Measurements from ENCODE around the gene LGR5. TPM values are rescaled to one million over a fixed set of nuclear protein-coding genes. Genes with fewer than 3 reads are reported as not detected.

LGR5 gene
- polyA plus RNA-seq, 1 donor (not counting 4 experiments of a cell fraction or from before 2014, with no cell fraction given): 0.05 TPM

- DNase-seq (ENCODE audit: low read depth, low spot score): peak; percentile 53
- no peak overlapping the region for H2AFZ ChIP-seq (ENCODE audit: control insufficient read depth, low read length)
These were observed 117.3 kb downstream of the LGR5 start for GRCh38 chr12:71556875-71557274.

DNA sequence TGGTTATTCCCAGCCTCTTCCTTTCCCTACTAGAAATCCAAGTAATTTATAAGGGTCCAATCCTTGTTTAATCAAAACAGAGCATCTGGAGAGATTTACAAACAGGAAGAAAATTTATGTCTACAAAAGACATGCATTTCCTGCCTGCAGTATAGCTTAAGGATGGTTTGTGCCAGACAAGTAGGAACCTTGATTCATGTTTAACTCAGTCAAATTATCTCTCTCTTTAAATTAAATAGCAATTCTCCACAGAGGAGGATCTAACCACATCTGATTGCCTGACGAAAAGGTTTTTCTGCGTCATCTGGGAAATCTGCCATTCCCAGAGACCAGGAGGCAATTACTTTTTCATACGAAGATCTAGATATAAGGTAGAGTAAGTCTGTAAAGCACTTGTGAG is 118.8 kb downstream of the LGR5 start:
- dilution Hi-C loops (cut with MboI; ENCODE audit: extremely low pct_ligation_motif_present, low sequenced_read_pairs): no loop called here
- FAIRE-seq (peak; percentile 9), DNase-seq (ENCODE audit: low read depth, low spot score) (no peak)
- Histone ChIP-seq H3K27me3 (ENCODE audit: control insufficient read depth, extremely low read depth, insufficient read depth, low read length) (no peaks in the 10 kb centered on the region), H3K36me3 (ENCODE audit: control insufficient read depth in 2 of 2, extremely low read depth in 1 of 2, insufficient read depth in 2 of 2, low read length in 2 of 2) (no peaks in the 10 kb centered on the region), H3K9ac (ENCODE audit: control insufficient read depth, extremely low read depth, insufficient read depth, low read length) (no peak overlapping the region), H3K9me3 (ENCODE audit: control insufficient read depth, low read depth, low read length) (no peaks in the 10 kb centered on the region), H3K4me3 (ENCODE audit: control insufficient read depth in 2 of 3, extremely low read depth in 1 of 3, insufficient read depth in 2 of 3, low read depth in 1 of 3, low read length in 3 of 3) (no peak overlapping the region), H3K4me2 (ENCODE audit: control insufficient read depth, extremely low read depth, insufficient read depth, low read depth, low read length) (no peak overlapping the region), H3K27ac (ENCODE audit: control insufficient read depth, insufficient read depth, low read length) (no peak overlapping the region), H3K9me1 (ENCODE audit: control insufficient read depth, extremely low read depth, insufficient read depth, low read length) (no peaks in the 10 kb centered on the region), H3K79me2 (ENCODE audit: control insufficient read depth, insufficient read depth, low read length) (no peaks in the 10 kb centered on the region), H4K20me1 (ENCODE audit: control insufficient read depth, extremely low read depth, insufficient read depth, low read length) (no peaks in the 10 kb centered on the region), H2AFZ (ENCODE audit: control insufficient read depth, low read length) (no peak overlapping the region), H3K4me1 (ENCODE audit: control insufficient read depth, extremely low read depth, insufficient read depth, low read length) (peaks cover 9% of the 10 kb centered on the region)
- TF ChIP-seq CTCF (optimal IDR thresholded peaks at IDR 0.05 in 1 of 3, IDR thresholded peaks at IDR 0.05 in 1 of 3, conservative IDR thresholded peaks at IDR 0.05 in 1 of 3; ENCODE audit: extremely low read depth in 1 of 3, insufficient read depth in 2 of 3, low read length in 3 of 3) (no peak), EZH2 (IDR thresholded peaks at IDR 0.05; ENCODE audit: low read length) (no peak)

More at GRCh38 chr12:71556875-71557274, 117.3 kb downstream of the LGR5 start:
- no peaks in the 10 kb centered on the region for H3K27me3 ChIP-seq (ENCODE audit: control insufficient read depth, extremely low read depth, insufficient read depth, low read length)
- peaks cover 9% of the 10 kb centered on the region for H3K4me1 ChIP-seq (ENCODE audit: control insufficient read depth, extremely low read depth, insufficient read depth, low read length)
- FAIRE-seq: peak; percentile 98
- no peaks in the 10 kb centered on the region for H4K20me1 ChIP-seq (ENCODE audit: control insufficient read depth, extremely low read depth, insufficient read depth, low read length)
- H3K4me3 ChIP-seq (ENCODE audit: control insufficient read depth in 2 of 3, extremely low read depth in 1 of 3, insufficient read depth in 2 of 3, low read depth in 1 of 3, low read length in 3 of 3): no peak overlapping the region
- dilution Hi-C loops (cut with MboI; ENCODE audit: extremely low pct_ligation_motif_present, low sequenced_read_pairs): no loop called here
- TF ChIP-seq CTCF (optimal IDR thresholded peaks at IDR 0.05 in 1 of 3, IDR thresholded peaks at IDR 0.05 in 1 of 3, conservative IDR thresholded peaks at IDR 0.05 in 1 of 3; ENCODE audit: extremely low read depth in 1 of 3, insufficient read depth in 2 of 3, low read length in 3 of 3) (no peak), EZH2 (IDR thresholded peaks at IDR 0.05; ENCODE audit: low read length) (no peak)
- no peak overlapping the region for H3K9ac ChIP-seq (ENCODE audit: control insufficient read depth, extremely low read depth, insufficient read depth, low read length)
- H3K36me3 ChIP-seq (ENCODE audit: control insufficient read depth in 2 of 2, extremely low read depth in 1 of 2, insufficient read depth in 2 of 2, low read length in 2 of 2): no peaks in the 10 kb centered on the region
- no peak overlapping the region for H3K27ac ChIP-seq (ENCODE audit: control insufficient read depth, insufficient read depth, low read length)
- H3K79me2 ChIP-seq (ENCODE audit: control insufficient read depth, insufficient read depth, low read length): no peaks in the 10 kb centered on the region
- H3K4me2 ChIP-seq (ENCODE audit: control insufficient read depth, extremely low read depth, insufficient read depth, low read depth, low read length): no peak overlapping the region
- H3K9me1 ChIP-seq (ENCODE audit: control insufficient read depth, extremely low read depth, insufficient read depth, low read length): no peaks in the 10 kb centered on the region
- no peaks in the 10 kb centered on the region for H3K9me3 ChIP-seq (ENCODE audit: control insufficient read depth, low read depth, low read length)
